Left renal pelvis (tissue), 4 donors: ENCODE measurements around the gene KIAA1671. TPM values are rescaled to one million over a fixed set of nuclear protein-coding genes. Genes with fewer than 3 reads are reported as not detected.

ENCODE experiments used
- DNase-seq, 4 donors: peaks; one replicate each; pipeline ENCODE4 v3.0.0-alpha.2; 2013; ENCODE audit warnings: low read depth in 4 of 4, low spot score in 3 of 4
- polyA plus RNA-seq, 4 donors: library from polyadenylated mRNA; unstranded; fragments of 120-200 nt; gene quantifications; one replicate each; pipeline ENCODE4 v1.2.1, GENCODE V29; 2013; ENCODE audit not compliant: insufficient read length in 4 of 4

KIAA1671 gene
- polyA plus RNA-seq, 4 donors: 21.0 to 28.4 (median 24.1) TPM

DNA sequence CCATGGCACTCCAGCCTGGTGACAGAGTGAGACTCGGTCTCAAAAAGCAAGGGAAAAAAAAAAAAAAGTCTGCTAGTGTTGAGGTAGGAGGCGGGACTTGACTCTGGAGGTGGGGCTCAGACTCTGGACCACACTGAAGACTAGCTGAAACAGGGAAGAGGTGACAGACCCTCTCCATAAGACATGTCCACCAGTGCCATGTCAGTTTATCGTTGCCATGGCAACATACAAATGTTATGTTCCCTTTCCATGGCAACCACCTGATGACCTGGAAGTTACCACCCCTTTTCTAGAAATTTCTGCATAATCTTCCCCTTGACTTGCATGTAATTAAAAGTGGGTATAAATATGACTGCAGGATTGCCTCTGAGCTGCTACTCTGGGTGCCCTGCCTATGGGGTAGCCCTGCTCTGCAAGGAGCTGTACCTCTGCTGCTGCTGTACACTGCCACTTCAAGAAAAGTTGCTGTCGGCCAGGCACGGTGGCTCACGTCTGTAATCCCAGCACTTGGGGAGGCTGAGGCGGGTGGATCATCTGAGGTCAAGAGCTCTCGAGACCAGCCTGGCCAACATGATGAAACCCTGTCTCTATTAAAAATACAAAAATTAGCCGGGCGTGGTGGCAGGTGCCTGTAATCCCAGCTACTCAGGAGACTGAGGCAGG, 55.1 kb downstream of the KIAA1671 start:
- DNase-seq: no peak

DNA sequence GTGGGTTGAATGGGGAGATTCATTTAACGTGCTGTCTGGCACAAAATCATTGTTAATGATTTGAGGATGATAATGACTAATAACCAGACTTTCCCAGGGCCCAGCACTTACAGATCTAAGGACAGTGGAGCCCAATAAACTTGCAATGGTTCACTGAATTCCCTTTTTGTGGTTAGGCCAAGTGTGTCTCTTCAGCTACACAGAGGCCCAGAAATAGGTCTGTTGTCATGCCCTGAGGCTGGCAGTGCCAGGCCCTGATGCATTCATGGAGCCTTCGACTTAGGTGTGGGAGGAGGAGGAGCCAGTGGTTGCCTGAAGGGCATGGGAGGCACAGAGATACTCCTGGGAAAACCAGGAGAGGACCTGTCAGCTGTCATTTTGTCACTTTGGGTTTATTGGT, 56.1 kb downstream of the KIAA1671 start:
- no peak for DNase-seq

DNA sequence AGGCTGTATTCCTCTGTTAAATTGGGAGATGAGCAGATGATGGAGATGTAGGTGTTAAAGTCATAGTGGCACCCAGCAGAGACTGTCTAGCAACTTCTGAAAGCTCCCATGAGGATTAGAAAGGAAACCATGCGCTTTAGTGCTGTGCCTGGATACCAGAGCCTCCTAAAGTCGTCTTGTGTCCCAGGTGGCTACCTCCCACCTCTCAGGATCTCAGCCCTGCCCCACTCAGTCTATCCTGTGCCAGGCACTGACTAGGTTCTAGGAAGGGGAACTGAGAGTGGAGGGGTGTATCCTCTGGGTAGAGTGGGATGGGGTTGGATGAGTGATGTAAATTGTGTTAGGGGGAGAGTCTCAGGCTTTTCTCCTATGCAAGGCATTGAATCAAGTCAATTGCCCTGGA, 60.2 kb downstream of the KIAA1671 start:
- no peak for DNase-seq

DNA sequence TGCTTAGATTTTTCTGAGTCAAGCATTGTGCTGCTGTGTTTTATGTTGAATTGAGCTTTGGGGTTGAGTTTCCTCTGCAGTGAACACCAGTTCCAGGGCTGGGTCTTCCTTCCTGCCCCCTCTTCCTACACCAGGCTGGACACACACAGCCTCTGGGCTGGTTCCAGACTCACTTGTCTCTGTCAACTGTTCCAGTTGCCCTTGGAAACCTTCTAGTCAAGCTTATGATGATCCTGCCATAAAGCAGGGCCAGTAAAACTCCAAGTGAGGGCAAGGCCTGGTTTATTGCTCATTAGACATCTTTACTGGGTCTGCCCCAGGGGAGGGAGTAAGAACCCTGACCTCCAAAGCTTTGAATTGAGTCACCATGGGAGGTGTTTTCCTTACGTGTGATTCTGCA, 61.1 kb downstream of the KIAA1671 start:
- no peak for DNase-seq

DNA sequence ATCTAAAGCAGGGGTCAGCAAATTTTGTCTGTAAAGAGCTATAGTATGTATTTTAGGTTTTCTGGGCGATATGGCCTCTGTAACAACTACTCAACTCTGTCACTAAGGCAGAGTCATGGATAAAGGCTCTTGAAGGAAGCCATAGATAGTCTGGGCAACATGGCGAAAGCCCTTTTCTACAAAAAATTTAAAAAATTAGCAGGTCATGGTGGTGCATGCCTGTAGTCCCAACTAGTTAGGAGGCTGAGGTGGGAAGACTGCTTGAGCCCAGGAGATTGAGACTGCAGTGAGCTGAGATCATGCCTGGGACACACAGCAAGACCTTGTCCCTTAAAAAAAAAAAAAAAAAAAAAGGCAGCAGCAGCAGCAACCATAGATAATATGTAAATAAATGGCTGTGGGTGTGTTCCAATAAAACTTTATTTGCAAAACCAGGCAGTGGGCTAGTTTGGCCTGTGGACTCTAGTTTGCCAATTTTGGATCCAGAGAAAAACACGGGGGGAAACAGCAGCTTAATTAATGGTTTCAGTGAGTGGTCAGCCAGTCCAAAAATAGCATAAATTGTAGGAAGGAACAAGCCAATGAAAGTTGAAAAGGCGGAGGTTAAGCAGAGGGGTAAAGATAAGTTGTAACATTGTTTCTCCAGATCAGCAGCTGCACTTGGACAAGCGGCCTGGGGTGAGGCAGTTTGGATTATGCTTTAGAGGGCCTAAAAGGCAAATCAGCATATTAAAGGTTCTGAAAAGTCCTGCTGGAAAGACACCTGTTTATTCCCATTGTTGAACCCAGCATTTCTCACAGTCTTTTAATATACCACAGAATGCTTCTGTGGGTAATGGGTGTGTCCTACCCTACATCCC, 62.6 kb downstream of the KIAA1671 start:
- DNase-seq: no peak

DNA sequence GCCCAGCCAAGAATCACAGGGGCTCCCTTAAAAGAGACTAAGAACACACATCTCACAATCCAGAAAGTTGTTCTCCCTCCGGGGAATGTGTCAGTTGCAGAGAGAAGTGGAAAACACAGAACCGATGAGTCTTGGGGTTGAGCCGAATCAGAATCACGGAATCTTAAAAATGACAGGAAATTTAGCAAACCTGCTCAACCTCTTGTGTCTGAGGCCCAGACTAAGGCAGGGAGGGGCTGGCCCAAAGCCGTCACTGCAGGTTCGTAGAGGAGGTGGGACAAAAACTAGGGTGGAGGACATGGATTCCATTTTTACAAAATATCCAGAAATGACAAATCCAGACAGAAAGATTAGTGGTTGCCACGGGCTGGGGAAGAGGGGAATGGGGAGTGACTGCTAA, 63.8 kb downstream of the KIAA1671 start:
- no peak for DNase-seq

DNA sequence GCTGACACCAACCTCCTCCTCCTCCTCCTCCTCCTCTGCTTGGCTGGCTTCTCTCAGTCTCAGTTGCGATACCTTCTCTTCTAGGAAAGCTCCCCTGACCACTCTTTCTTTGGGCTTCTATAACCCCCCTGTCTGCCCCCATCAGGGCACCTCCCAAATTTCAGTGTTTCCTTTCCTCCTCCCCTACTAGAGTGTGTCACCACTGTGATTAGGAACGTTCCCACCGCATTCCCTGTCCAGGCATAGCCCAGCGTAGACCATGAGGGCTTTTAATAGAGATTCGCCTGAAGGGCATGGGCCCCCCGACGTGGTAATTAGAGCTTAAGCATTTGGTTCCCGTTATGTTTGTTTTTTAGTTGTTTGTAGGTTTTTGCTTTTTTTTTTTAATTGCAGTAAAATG, 65.5 kb downstream of the KIAA1671 start:
- no peak for DNase-seq

DNA sequence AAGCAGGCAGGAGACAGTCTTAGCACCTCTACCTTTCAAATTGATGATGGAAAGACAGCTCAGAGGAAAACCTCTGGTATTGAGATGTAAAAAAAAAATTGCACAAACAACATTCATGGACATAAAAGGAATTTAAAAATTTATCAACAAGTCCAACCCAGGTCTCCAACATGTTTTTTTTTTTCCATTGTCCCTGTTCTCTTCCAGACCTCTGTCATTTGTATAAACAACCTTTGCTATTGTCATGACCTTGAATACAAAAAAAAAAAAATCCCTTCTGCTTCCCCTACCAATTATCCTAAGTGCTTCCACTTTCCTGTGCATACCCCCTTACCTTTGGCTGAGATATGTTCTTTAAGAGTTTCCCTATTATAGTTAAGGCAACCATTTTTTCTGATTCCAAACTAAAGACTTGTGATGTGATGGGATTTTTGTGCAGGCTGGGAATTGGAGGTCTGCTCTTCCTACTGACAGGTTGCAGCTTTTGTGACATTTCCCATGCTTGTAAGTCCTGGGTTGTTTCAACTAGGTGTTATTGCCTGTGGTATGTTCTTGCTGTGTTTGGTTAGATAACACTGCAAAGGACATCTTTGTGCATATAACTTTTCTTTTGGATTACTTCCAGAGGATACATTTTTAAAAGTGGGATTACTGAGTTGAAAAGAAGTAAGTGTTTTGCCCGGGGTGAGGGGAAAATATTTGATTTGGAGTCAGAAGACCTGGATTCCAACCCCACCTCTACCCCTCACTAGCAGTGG, 67.1 kb downstream of the KIAA1671 start:
- DNase-seq: no peak

DNA sequence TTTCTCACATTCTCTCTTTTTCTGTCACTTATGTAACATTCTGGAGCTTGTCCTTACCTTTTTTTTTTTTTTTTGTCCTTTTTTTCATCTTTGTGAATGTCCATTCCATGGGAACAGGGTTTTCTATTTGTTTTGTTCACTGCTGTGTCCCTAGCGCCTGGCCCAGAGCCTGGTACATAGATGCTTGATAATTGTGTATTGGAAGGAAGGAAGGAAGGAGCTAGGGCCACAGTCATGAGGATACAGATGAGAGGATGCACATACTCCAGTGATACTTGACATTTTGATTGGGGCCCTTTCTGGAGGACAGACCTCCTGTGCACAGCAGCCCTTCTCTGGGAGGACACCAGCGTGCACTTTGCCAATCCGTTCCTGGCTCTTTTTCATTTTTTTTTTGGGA, 68.9 kb downstream of the KIAA1671 start:
- DNase-seq: no peak

DNA sequence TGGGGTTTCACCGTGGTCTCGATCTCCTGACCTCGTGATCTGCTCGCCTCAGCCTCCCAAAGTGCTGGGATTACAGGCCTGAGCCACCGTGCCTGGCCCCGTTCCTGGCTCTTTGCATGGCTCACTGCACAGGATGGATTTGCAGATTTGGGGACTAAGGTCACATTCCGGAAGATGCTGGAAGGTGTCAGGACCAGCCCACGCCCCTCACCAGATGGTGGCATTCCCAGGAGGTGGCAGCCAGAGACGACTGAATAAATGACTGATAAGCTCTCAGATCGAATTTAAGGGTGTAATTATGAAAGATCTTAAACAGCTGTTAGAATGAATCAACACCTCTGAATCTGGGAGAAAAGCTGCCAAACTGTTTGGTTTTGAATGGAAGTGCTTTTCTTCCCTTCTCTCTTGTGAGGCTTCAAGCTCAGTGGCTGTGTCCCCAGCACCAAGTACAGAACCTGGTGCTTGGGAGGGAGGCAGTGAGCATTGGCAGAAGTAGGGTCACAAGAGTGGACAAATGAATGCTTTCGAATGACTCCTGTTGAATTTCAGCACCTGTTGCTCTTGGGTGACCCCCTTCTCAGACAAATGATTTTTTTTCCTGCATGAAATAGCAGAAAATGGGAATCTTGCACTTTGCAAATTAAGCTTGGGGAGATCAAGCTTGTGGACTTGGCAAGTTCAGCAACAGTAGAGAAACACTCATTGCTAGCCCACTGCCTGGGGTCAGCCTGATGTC, 69.6 kb downstream of the KIAA1671 start:
- DNase-seq: no peak

DNA sequence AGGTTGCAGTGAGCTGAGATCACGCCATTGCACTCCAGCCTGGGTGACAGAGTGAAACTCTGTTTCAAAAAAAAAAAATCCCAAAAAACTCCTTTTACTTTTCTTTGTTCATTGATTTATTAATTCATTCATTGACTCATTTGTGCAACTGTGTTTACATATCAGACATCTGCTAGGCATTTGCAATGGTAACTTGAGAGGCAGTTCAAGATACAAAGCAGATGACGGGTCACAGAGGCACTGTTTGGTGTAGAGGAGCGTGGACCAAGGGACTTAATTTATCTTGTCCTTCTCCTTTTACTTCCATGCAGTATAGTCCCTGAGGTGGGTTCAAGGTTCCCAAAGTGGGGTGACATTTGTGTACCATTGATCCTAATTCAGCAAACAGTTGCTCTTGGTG, 71.4 kb downstream of the KIAA1671 start:
- DNase-seq: no peak

DNA sequence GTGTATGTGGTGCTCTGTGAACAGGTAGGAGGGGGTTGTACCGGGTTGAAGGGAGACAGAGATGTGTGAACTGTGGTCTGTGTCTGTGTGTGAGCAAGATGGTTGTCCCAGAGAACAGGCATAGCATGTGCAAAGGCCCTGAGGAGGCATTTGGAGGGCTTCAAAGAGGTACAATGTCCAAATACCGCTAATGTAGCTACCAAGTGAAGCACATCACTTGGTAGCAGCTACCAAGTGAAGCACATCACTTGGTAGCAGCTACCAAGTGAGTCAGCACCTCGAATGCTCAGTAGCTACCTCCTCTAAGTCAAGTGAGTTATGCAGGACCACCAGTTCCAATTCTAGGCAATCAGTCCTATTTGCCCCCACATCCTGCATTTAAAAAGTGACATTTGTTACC, 72.4 kb downstream of the KIAA1671 start:
- no peak for DNase-seq

DNA sequence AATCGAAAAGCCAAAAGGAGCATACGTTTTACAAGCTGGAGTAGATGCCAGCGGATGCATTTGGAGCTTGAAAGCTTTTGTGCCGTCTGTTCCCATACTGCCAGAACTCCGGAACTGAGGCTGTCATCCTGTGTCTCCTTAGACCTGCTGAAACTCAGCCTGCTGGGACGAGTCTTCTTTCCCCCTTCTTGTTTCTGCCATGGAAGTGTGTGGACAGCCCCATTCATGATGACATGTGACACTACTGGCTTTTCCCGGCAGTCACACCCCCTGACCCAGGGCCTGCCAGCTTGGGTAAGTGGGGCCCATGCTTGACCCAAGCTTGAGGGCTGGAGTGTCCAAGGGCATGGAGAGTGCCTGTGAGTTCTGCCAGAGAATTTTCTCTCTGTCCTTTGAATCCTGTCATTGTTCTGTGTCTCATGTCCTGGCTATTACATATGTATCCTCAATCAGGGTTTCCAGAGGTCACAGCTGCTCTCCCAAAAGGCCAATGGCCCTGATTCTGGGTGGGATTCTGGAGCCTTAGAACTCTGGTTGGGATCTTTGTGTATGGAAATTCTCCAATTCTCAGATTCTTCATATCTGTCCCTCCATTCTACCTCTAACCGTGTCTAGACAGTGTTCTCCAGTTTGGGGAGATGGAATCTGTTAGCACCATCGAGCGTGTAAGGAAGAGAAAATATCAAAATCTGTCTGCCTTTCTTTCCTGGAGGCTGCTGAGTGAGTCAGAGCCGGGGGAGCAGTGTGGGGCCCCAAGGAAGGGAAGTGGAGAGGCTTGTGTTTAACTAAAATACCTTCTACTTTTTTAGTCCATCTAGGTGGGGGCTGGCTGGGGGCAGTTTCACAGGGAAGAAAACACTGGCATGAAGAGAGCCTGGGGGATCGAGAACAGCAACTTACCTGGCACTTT, 73.2 kb downstream of the KIAA1671 start:
- DNase-seq: no peak

DNA sequence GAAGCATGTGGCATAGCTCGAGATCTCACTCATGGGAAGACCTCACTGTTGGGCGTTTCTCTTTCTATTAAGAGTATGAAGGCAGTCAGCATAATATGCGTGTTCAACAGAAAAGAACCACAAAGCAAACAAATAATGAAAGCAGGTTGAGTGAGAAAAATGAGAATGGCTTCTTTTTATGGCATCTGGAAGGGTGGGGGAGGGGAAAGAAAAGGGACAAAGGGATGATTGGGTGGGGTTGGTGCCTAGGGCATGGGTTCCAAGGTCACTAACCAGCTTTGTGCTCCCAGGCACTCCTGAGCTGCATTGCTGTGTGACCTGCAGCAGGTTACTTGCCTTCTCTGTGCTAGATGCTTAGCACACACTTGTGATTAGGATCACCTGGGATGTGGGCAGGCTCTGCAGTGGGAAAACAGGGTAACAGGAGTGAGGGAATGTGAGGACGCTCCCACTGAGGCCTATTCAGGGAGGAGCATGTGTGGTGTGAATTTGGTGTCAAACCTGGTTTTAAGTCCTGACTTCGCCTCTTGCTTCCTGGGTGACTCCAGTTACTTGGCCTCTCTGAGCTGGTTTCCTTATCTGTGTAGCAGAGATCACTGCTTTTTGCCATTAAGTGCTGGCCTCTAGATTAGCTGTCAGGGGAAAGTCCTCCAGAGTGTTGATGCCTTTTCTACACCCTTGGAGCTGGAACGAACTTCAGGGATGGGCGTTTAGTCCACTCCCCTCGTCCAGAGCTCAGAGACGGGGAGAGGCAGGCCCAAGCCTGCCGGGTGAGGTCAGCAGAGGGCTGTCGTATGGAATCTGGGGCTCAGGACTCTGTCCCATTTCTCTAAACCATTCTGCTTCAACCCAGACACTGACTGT, 74.8 kb downstream of the KIAA1671 start:
- no peak for DNase-seq

DNA sequence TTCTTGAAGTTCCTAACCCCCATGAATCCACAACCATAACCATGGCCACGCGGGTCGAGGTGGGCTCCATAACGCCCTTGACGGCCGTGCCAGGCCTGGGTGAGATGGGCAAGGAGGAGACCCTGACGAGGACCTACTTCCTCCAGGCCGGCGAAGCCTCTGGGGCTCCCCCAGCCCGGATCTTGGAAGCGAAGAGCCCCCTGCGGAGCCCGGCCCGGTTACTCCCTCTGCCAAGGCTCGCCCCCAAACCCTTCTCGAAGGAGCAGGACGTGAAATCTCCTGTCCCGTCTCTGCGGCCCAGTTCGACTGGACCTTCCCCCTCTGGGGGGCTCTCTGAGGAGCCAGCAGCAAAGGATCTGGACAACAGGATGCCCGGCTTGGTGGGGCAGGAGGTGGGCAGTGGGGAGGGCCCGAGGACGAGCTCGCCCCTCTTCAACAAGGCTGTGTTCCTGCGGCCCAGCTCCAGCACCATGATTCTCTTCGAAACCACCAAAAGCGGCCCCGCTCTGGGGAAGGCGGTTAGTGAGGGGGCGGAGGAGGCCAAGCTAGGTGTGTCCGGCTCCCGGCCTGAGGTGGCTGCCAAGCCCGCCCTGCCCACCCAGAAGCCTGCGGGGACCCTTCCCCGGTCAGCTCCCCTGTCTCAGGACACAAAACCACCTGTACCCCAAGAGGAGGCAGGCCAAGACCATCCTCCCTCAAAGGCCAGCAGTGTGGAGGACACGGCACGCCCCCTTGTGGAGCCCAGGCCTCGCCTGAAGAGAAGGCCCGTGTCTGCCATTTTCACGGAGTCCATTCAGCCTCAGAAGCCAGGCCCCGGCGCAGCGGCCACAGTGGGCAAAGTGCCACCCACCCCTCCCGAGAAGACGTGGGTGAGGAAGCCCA, 75.7 kb downstream of the KIAA1671 start:
- no peak for DNase-seq

DNA sequence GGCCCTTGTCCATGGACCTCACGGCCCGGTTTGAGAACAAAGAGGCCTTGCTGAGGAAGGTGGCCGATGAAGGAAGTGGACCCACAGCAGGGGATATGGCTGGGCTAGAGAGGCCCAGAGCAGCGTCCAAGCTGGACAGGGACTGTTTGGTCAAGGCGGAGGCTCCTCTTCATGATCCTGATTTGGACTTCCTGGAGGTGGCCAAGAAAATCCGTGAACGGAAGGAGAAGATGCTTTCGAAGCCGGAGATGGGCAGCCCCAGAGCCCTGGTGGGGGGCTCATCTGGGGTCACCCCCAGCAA, 76.3 kb downstream of the KIAA1671 start:
- DNase-seq: no peak

DNA sequence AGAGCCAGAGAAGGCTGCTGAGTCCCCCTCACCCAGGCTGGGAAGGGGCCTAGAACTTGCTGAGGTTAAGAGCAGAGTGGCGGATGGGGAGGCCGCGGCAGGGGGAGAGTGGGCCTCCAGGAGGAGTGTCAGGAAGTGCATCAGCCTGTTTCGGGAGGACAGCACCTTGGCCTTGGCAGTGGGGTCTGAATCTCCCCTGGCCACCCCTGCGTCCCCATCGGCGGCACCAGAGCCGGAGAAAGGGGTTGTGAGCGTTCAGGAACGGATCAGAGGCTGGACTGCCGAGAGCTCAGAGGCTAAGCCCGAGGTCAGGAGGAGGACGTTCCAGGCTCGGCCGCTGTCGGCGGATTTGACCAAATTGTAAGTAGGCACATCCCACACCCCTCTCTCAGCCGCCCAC, 76.7 kb downstream of the KIAA1671 start:
- DNase-seq: no peak

DNA sequence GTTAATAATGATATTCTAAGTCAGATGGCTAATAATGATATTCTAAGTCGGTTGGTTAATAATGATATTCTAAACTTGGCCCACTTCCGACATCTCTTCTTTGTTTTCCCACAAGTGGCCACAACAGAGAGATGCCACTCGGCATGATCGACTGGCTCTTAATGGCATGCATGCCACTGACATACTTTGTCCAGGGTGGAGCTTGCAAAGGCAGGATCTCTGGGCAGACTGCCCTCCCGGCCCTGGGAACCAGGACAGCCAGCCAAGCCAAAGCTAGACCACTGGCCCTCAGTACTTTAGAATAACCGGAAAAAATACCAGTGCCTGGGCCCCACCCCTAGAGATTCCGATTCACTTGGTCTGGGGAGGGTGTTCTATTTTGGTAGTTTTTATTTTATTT, 78.1 kb downstream of the KIAA1671 start:
- DNase-seq: no peak
